Measurements from ENCODE around the gene ACCSL. TPM values are rescaled to one million over a fixed set of nuclear protein-coding genes. Genes with fewer than 3 reads are reported as not detected.

Gene ACCSL
- total and polyA plus RNA-seq, 8 donors = 0.13 to 0.47 (median 0.37) TPM; not detected in 2

- intact Hi-C loops (cut with DNase I) = no loop called here
- Histone ChIP-seq H3K36me3 (no peaks in the 10 kb centered on the region), H3K27ac (no peak overlapping the region), H3K4me1 (no peaks in the 10 kb centered on the region), H3K27me3 (no peaks in the 10 kb centered on the region), H3K9me3 (no peaks in the 10 kb centered on the region), H3K4me3 (no peak overlapping the region)
- ATAC-seq (no peak), DNase-seq (no peak)
- TF ChIP-seq CTCF (IDR thresholded peaks at IDR 0.05) = no peak
Measured at GRCh38 chr11:44049832-44050231, 2.1 kb downstream of the ACCSL start.

- Histone ChIP-seq H3K4me1 (no peaks in the 10 kb centered on the region), H3K4me3 (no peak overlapping the region), H3K36me3 (no peaks in the 10 kb centered on the region), H3K27me3 (no peaks in the 10 kb centered on the region), H3K27ac (no peak overlapping the region), H3K9me3 (no peaks in the 10 kb centered on the region)
- ATAC-seq (no peak), DNase-seq (no peak)
- TF ChIP-seq CTCF (IDR thresholded peaks at IDR 0.05) = no peak
- intact Hi-C loops (cut with DNase I) = no loop called here
Measured at GRCh38 chr11:44051171-44051570, 3.4 kb downstream of the ACCSL start.

- no peak for TF ChIP-seq CTCF (IDR thresholded peaks at IDR 0.05)
- no peaks in the 10 kb centered on the region for H3K4me1 ChIP-seq
- H3K4me3 ChIP-seq = no peak overlapping the region
- H3K36me3 ChIP-seq = no peaks in the 10 kb centered on the region
- ATAC-seq (no peak), DNase-seq (no peak)
- no peak overlapping the region for H3K27ac ChIP-seq
- intact Hi-C loops (cut with DNase I) = no loop called here
- no peaks in the 10 kb centered on the region for H3K27me3 ChIP-seq
- no peaks in the 10 kb centered on the region for H3K9me3 ChIP-seq
Measured at GRCh38 chr11:44057340-44057739, 9.6 kb downstream of the ACCSL start.

GRCh38 chr11:44058275-44058674 is 10.5 kb downstream of the ACCSL start:
- Histone ChIP-seq H3K27me3 (no peaks in the 10 kb centered on the region), H3K4me3 (no peak overlapping the region), H3K4me1 (no peaks in the 10 kb centered on the region), H3K36me3 (no peaks in the 10 kb centered on the region), H3K27ac (no peak overlapping the region), H3K9me3 (no peaks in the 10 kb centered on the region)
- no peak for TF ChIP-seq CTCF (IDR thresholded peaks at IDR 0.05)
- ATAC-seq (no peak), DNase-seq (no peak)
- intact Hi-C loops (cut with DNase I) = no loop called here

GRCh38 chr11:44065161-44065661 is 17.4 kb downstream of the ACCSL start:
- no peaks in the 10 kb centered on the region for H3K27me3 ChIP-seq
- H3K4me1 ChIP-seq = peaks cover 0 to 16% of the 10 kb centered on the region in 2 donors
- H3K4me3 ChIP-seq = peak overlapping the region in 1 of 2 donors; percentile 62
- H3K27ac ChIP-seq = peak overlapping the region; percentile 90 to 91
- H3K36me3 ChIP-seq = peaks cover 0 to 6% of the 10 kb centered on the region in 2 donors
- TF ChIP-seq CTCF (IDR thresholded peaks at IDR 0.05) = no peak
- intact Hi-C loops (cut with DNase I) = no loop called here
- DNase-seq (no peak), ATAC-seq (no peak)
- no peaks in the 10 kb centered on the region for H3K9me3 ChIP-seq
